HUES64 (cell line): ENCODE results near the gene FIZ1.
"Not testable (repeated sequence)": the region's sequence is repeated elsewhere in the genome, so short reads cannot be mapped to it uniquely, and the experiment has no call there.

Source experiments
- H3K27ac ChIP-seq: 2 replicates; pipeline ENCODE4 v1.7.0; 2013; ENCODE audit warnings: low read depth, low read length, inconsistent platforms
- H3K27me3 ChIP-seq: 2 replicates; pipeline ENCODE4 v1.6.1; 2013; ENCODE audit warnings: mild to moderate bottlenecking, low read length; ENCODE audit not compliant: insufficient read depth
- H3K36me3 ChIP-seq: 2 replicates; pipeline ENCODE4 v1.6.1; 2013; ENCODE audit warnings: mild to moderate bottlenecking, low read length; ENCODE audit not compliant: insufficient read depth
- H3K4me1 ChIP-seq: 2 replicates; pipeline ENCODE4 v1.6.1; 2013; ENCODE audit warnings: mild to moderate bottlenecking, low read length, moderate library complexity; ENCODE audit not compliant: insufficient read depth
- H3K4me3 ChIP-seq: 2 replicates; pipeline ENCODE4 v1.5.1; 2013; ENCODE audit warnings: mild to moderate bottlenecking, low read length, moderate library complexity
- H3K9ac ChIP-seq: 2 replicates; pipeline ENCODE4 v1.6.1; 2013; ENCODE audit warnings: mild to moderate bottlenecking, low read depth, low read length
- H3K9me3 ChIP-seq: 2 replicates; pipeline ENCODE4 v1.6.1; 2013; ENCODE audit warnings: low read depth, low read length; ENCODE audit not compliant: insufficient read depth
- WGBS: fragments of 150-250, 120-280 bp; methylation state at CpG from one replicate; pipeline ENCODE4 v1.1.7; 2013; ENCODE audit warnings: missing lambda C conversion rate; 5-methylcytosine and 5-hydroxymethylcytosine counted together

Gene FIZ1

DNA sequence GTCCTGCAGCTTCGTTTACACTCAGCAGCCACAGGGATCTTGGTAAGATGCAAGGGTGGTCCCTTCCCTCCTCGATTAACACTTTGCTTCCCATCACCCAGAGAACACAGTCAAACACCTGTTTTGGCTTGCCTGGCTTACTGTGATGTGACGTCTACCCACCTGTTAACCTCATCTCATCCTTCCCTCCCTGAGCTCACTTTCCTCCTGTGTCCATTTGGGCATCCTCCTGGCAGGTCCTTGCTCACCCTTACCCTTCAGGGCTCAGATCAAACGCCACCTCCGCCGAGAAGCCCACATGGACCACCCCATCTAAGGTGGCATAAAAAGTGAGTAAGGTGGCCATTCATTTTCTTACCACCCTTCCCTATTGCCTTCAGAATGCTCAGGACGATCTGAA is 9.2 kb downstream of the FIZ1 start:
- no peaks in the 10 kb centered on the region for H3K27me3 ChIP-seq
- 55% methylated on average over 7 of the region's 7 CpGs for WGBS
- peaks cover 8% of the 10 kb centered on the region for H3K36me3 ChIP-seq
- no peak overlapping the region for H3K9ac ChIP-seq
- no peaks in the 10 kb centered on the region for H3K9me3 ChIP-seq
- H3K4me1 ChIP-seq, result peaks cover 11% of the 10 kb centered on the region; the same call in 1 of the 2 replicates
- H3K27ac ChIP-seq, result no peak overlapping the region
- H3K4me3 ChIP-seq, result no peak overlapping the region

GRCh38 chr19:55588738-55589137 is 10.6 kb downstream of the FIZ1 start:
- H3K27me3 ChIP-seq, result no peaks in the 10 kb centered on the region
- H3K9ac ChIP-seq, result no peak overlapping the region
- 92% methylated on average over 8 of the region's 8 CpGs for WGBS
- H3K9me3 ChIP-seq, result no peaks in the 10 kb centered on the region
- peaks cover 1% of the 10 kb centered on the region; the same call in 1 of the 2 replicates for H3K36me3 ChIP-seq
- H3K27ac ChIP-seq, result no peak overlapping the region
- H3K4me3 ChIP-seq, result no peak overlapping the region
- H3K4me1 ChIP-seq, result peaks cover 11% of the 10 kb centered on the region; the same call in 1 of the 2 replicates

GRCh38 chr19:55586976-55587668 is 12.2 kb downstream of the FIZ1 start:
- Histone ChIP-seq H3K4me1 (peaks cover 11% of the 10 kb centered on the region; the same call in 1 of the 2 replicates), H3K36me3 (no peaks in the 10 kb centered on the region; the same call in 1 of the 2 replicates), H3K27me3 (no peaks in the 10 kb centered on the region), H3K4me3 (peak overlapping the region; percentile 55), H3K9ac (peak overlapping the region; percentile 7; the same call in 1 of the 2 replicates), H3K9me3 (no peaks in the 10 kb centered on the region), H3K27ac (no peak overlapping the region; the same call in 1 of the 2 replicates)
- WGBS, result 1% methylated on average over 40 of the region's 40 CpGs

DNA sequence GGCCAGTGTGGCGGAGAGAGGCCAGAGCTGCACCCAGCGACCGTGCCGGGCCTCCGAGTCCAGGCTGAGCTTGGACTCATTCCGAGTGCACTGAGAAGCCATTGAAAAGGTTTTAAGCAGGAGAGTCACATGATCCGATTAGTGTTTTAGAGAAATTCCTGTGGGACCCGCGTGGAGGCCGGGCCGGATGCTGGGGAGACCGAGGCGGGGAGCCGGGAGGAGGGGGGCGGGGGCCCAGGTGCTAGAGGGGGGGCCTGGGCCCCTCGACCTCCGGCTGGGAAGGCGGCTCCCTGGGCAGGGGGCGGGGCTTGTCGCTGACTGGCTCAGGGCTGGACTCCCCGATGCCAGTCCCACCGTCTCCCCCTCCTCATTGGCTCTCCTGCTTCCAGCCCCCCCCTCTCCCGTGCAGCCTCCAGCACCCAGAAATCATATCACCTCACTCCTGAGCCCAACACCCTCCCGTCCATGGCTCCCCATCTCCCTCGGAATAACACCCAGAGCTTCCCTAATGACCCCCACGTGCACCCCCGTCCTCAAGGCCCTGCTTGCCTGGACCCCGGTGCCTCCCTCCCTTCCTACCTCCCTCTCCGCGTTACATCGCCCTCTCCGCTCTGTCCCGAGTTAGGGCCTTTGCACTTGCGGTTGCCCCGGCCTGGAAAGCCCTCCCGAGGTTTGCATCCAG is 13.5 kb downstream of the FIZ1 start:
- Histone ChIP-seq H3K4me3 (peak overlapping the region; percentile 65), H3K27ac (peak overlapping the region; percentile 62), H3K36me3 (no peaks in the 10 kb centered on the region), H3K9me3 (no peaks in the 10 kb centered on the region), H3K4me1 (peaks cover 8% of the 10 kb centered on the region; the same call in 1 of the 2 replicates), H3K9ac (peak overlapping the region; percentile 65), H3K27me3 (no peaks in the 10 kb centered on the region)
- 4% methylated on average over 36 of the region's 36 CpGs for WGBS

DNA sequence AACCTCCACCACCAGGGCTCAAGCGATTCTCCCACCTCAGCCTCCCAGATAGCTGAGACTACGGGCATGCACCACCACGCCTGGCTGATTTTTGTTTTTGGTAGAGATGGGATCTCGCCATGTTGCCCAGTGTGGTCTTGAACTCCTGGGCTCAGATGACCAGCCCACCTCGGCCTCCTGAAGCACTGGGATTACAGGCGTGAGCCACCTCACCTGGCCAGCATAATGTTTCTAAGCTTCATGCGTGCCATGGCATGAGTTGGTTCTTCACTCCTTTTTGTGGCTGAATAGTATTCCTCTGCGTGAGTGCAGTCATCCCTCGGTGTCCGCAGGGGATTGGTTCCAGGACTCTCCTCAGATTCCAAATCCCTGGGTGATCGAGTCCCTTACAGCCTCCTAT is 14.4 kb downstream of the FIZ1 start:
- WGBS, result 93% methylated on average over 11 of the region's 11 CpGs
- no peaks in the 10 kb centered on the region for H3K36me3 ChIP-seq
- no peak overlapping the region for H3K9ac ChIP-seq
- no peak overlapping the region for H3K27ac ChIP-seq
- no peak overlapping the region for H3K4me3 ChIP-seq
- no peaks in the 10 kb centered on the region for H3K27me3 ChIP-seq
- H3K4me1 ChIP-seq, result 0 out of 2 replicates have a peak, but pooled peaks cover 8% of the 10 kb centered on the region
- H3K9me3 ChIP-seq, result no peaks in the 10 kb centered on the region

DNA sequence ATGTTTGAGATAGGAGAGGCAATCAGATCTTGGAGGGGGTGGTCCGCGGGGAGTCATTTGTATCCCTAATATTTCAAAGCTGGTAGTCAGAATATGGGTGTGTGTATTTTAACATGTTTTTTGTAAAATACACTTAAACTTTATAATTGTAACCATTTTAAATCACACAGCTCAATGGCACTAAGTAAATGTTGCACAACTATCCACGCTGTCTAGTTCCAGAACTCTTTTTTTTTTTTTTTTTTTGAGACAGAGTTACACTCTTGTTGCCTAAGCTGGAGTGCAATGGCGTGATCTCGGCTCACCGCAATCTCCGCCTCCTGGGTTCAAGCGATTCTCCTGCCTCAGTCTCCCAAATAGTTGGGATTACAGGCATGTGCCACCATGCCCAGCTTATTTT is 15.4 kb downstream of the FIZ1 start:
- WGBS, result 84% methylated on average over 8 of the region's 8 CpGs
- not testable (repeated sequence) for H3K4me3 ChIP-seq, H3K27ac ChIP-seq, H3K36me3 ChIP-seq, H3K9ac ChIP-seq, H3K4me1 ChIP-seq, H3K27me3 ChIP-seq, H3K9me3 ChIP-seq

DNA sequence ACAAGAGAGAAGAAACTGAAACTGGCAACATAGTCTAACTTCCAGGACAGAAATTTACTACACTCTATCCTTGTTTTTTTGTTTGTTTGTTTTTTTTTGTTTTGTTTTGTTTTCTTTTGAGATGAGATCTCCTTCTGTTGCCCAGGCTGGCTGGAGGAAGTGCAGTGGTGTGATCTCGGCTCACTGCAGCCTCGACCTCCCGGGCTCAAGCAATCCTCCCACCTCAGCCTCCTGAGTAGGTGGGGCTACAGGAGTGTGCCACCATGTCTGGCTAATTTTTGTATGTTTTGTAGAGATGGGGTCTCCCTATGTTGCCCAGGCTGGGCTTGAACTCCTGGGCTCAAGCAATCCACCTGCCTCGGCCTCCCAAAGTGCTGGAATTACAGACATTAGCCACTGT is 17.0 kb downstream of the FIZ1 start:
- H3K4me3 ChIP-seq, H3K27me3 ChIP-seq, H3K4me1 ChIP-seq, H3K9ac ChIP-seq, H3K9me3 ChIP-seq, H3K36me3 ChIP-seq, H3K27ac ChIP-seq: not testable (repeated sequence)
- 89% methylated on average over 4 of the region's 4 CpGs for WGBS

GRCh38 chr19:55581823-55582223 is 17.5 kb downstream of the FIZ1 start:
- H3K36me3 ChIP-seq, result peaks cover 11% of the 10 kb centered on the region
- H3K27ac ChIP-seq, result no peak overlapping the region
- WGBS, result 49% methylated on average over 6 of the region's 6 CpGs
- H3K4me1 ChIP-seq, result 0 out of 2 replicates have a peak, but pooled peaks cover 8% of the 10 kb centered on the region
- H3K9me3 ChIP-seq, result no peaks in the 10 kb centered on the region
- H3K27me3 ChIP-seq, result no peaks in the 10 kb centered on the region
- no peak overlapping the region for H3K4me3 ChIP-seq
- H3K9ac ChIP-seq, result no peak overlapping the region

DNA sequence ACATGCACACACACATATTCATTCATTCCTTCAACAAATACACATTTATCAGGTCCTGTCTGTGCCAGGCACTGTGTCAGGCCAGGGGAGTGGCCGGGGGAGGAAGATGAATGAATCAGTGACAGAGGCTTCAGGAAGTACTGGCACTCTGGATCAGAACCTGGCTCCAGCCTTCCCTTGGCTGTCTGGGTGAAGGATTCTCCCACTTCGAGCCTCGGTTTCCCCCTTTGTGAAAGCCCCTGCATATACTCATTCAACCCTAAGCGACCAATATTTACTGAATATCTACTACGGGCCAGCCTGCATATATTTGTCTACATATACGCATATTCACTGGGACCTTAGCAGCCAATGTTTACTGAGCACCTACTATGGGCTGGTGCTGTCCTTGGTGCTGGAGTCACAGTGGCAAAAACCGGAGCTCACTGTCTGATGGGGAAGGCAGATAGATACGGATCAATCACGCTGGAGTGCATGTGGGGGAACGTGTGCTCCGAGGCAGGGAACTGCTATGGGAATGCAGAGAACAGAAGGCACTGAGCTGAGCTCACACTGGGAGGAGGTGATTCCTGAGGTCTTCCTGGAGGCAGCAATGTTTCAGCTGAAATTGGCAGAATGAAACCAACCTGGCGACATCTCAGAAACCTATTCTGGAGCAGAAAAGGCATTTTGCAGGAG is 18.0 kb downstream of the FIZ1 start:
- peaks cover 15% of the 10 kb centered on the region for H3K36me3 ChIP-seq
- 37% methylated on average over 12 of the region's 12 CpGs for WGBS
- no peaks in the 10 kb centered on the region for H3K9me3 ChIP-seq
- no peaks in the 10 kb centered on the region for H3K27me3 ChIP-seq
- H3K9ac ChIP-seq, result no peak overlapping the region
- H3K27ac ChIP-seq, result no peak overlapping the region
- 0 out of 2 replicates have a peak, but pooled peaks cover 8% of the 10 kb centered on the region for H3K4me1 ChIP-seq
- peak overlapping the region; percentile 76 for H3K4me3 ChIP-seq

DNA sequence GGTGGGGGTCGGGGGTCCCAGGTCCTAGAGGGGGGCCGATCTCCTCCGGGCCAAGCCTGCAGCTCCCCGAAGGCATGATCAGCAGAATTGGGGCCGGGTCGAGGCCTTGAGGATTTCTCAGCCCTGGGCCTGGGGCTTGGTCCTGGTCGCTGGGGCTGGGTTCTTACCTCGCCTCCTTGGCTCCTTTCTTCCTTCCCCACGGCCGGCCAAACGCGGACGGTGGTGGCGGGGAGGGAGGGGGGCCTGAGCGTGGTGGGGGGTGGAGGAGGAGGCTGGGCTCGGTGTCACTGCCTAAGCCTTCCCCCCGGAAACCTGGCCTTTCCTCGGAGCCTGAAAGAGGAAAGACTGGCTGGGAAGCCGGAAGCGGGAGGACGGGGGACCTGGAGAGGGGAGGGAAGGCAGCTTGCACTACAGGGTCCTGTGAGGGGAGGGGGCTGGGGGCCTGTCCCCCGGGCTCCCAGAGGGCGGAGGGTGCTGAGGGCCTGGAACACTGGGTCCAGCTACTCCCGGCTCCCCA is 18.6 kb downstream of the FIZ1 start, which contains the start of gene ZNF579:
Gene ZNF579, minus strand, starts transcription at position 221 of the 517 bp plus-strand sequence. CDS start 1,209 bp downstream, outside the sequence.
- Histone ChIP-seq H3K4me3 (peak within 1 kb of the TSS; percentile 76), H3K27me3 (no peaks in the 10 kb centered on the region), H3K9ac (peak within 1 kb of the TSS; percentile 84), H3K36me3 (peaks cover 15% of the 10 kb centered on the region), H3K4me1 (0 out of 2 replicates have a peak, but pooled peaks cover 4% of the 10 kb centered on the region), H3K27ac (peak within 1 kb of the TSS; percentile 90), H3K9me3 (no peaks in the 10 kb centered on the region)
- WGBS, result 3% methylated on average over 18 of the region's 24 CpGs
